ENCODE measurements around the gene GPS2.

The GPS2 gene

GRCh38 chr17:7292194-7292593, 23.0 kb downstream of the GPS2 start:
- DNase-seq = no peak

- DNase-seq = no peak
These were observed 24.5 kb downstream of the GPS2 start for GRCh38 chr17:7290685-7291084.

GRCh38 chr17:7290166-7290565, 25.0 kb downstream of the GPS2 start:
- DNase-seq = no peak

- DNase-seq = no peak
These were observed 25.7 kb downstream of the GPS2 start for GRCh38 chr17:7289256-7290032.

GRCh38 chr17:7285679-7286078, 29.5 kb downstream of the GPS2 start:
- DNase-seq = no peak

GRCh38 chr17:7284911-7285310, 30.2 kb downstream of the GPS2 start:
- DNase-seq = no peak

GRCh38 chr17:7283471-7284216, 31.5 kb downstream of the GPS2 start:
- no peak for DNase-seq

- DNase-seq = peak; percentile 29
These were observed 32.3 kb downstream of the GPS2 start for GRCh38 chr17:7282752-7283321.

- no peak for DNase-seq
These were observed 33.0 kb downstream of the GPS2 start for GRCh38 chr17:7281953-7282751.

GRCh38 chr17:7281074-7281952, 33.8 kb downstream of the GPS2 start, which contains the start of gene SLC2A4:
Gene SLC2A4 (plus strand): TSS chr17:7281718. CDS start chr17:7281935, 217 bp downstream.
- peak; percentile 90 for DNase-seq

GRCh38 chr17:7280519-7281073, 34.6 kb downstream of the GPS2 start:
- peak; percentile 71 for DNase-seq

- DNase-seq = no peak
These were observed 35.7 kb downstream of the GPS2 start for GRCh38 chr17:7279448-7279847.

- peak; percentile 26 for DNase-seq
These were observed 48.4 kb downstream of the GPS2 start for GRCh38 chr17:7266784-7267183.

- no peak for DNase-seq
These were observed 51.4 kb downstream of the GPS2 start for GRCh38 chr17:7263801-7264078.

- DNase-seq = no peak
These were observed 52.0 kb downstream of the GPS2 start for GRCh38 chr17:7262935-7263800.
